HCT116 (cell line): ENCODE measurements around the gene TRABD. TPM values are rescaled to one million over a fixed set of nuclear protein-coding genes. Genes with fewer than 3 reads are reported as not detected.

ENCODE experiments used
- ATAC-seq: fragments of 200-7000 bp; cut with Tn5 transposase; 2 replicates; pipeline ENCODE4 v1.9.1; 2020; ENCODE audit warnings: mild to moderate bottlenecking, moderate library complexity
- BruUV-seq: library from RNA; stranded (reverse); fragments of 400-500 nt; replicated peaks from 2 replicates; lab custom pipeline; 2021; lab: Mats Ljungman, UMichigan
- CTCF ChIA-PET: fragments of 300-600 bp; sonication (Branson Sonifier 250); formaldehyde crosslinking; loops from one replicate; lab custom pipeline; 2021; ENCODE audit warnings: antibody characterized with exemption; lab: Charles Lee
- POLR2A ChIA-PET: fragments of 300-600, 350-600 bp; sonication (Branson Sonifier 250); formaldehyde crosslinking; loops from one replicate; lab custom pipeline; 2021; ENCODE audit warnings: antibody characterized with exemption; lab: Charles Lee
- RAD21 ChIA-PET, 2 experiments: fragments of 300-600 bp; sonication (Branson Sonifier 250); formaldehyde crosslinking; loops; one replicate each; lab custom pipeline; 2023; ENCODE audit warnings: low total read pairs in 2 of 2; ENCODE audit not compliant: uncharacterized antibody in 2 of 2, unreplicated experiment in 2 of 2, low non-redundant PET in 1 of 2; lab: Charles Lee
- DNase-seq: peaks from one replicate; pipeline ENCODE4 v3.0.0-alpha.2; 2010; ENCODE audit warnings: low read depth, low spot score
- H2AFZ ChIP-seq: fragments of 200-600 bp; shearing (Covaris generic), sonication (generic); 2 replicates; pipeline ENCODE4 v1.6.1; 2017; ENCODE audit warnings: low read depth, mixed run types, mixed read lengths, antibody characterized with exemption, low read length; ENCODE audit not compliant: poor library complexity, severe bottlenecking
- H3K27ac ChIP-seq: 2 replicates; pipeline ENCODE4 v1.5.1; 2012; ENCODE audit warnings: low read depth, low read length
- H3K27me3 ChIP-seq: fragments of 200-600 bp; sonication (generic); 2 replicates; pipeline ENCODE4 v1.6.1; 2016; ENCODE audit warnings: mixed run types, low read length, mixed read lengths; ENCODE audit not compliant: insufficient read depth
- H3K36me3 ChIP-seq, 2 experiments: fragments of 200-500 bp in 1 of 2; fragments of 200-600 bp in 1 of 2; sonication (Bioruptor generic) in 1 of 2; sonication (generic) in 1 of 2; 2 replicates each; pipeline versions ENCODE4 v1.5.1 to v1.6.1; 2014 to 2016; ENCODE audit warnings: low read length in 2 of 2, inconsistent platforms in 1 of 2, mixed read lengths in 1 of 2, mixed run types in 1 of 2; ENCODE audit not compliant: insufficient read depth in 2 of 2, control insufficient read depth in 1 of 2
- H3K4me1 ChIP-seq, 2 experiments: fragments of 200-600 bp in 1 of 2; sonication (generic) in 1 of 2; 2 replicates each; pipeline versions ENCODE4 v1.5.1 to v1.6.1; 2012 to 2017; ENCODE audit warnings: low read length in 2 of 2, inconsistent platforms in 1 of 2, mild to moderate bottlenecking in 1 of 2, mixed read lengths in 1 of 2, mixed run types in 1 of 2, moderate library complexity in 1 of 2; ENCODE audit not compliant: insufficient read depth in 2 of 2, control insufficient read depth in 1 of 2
- H3K4me2 ChIP-seq: fragments of 200-600 bp; sonication (generic); 2 replicates; pipeline ENCODE4 v1.6.1; 2017; ENCODE audit warnings: mixed run types, low read length, mixed read lengths
- H3K4me3 ChIP-seq, 2 experiments: fragments of 200-600 bp in 1 of 2; sonication (generic) in 1 of 2; replicated peaks in 1 of 2; 2 replicates each; pipeline ENCODE4 v1.5.1; 2011 to 2016; ENCODE audit warnings: low read length in 2 of 2, control low read depth in 1 of 2, low read depth in 1 of 2, mild to moderate bottlenecking in 1 of 2, mixed read lengths in 1 of 2, mixed run types in 1 of 2
- H3K79me2 ChIP-seq: fragments of 200-600 bp; sonication (generic); 2 replicates; pipeline ENCODE4 v1.6.1; 2017; ENCODE audit warnings: mild to moderate bottlenecking, mixed run types, low read length, moderate library complexity, mixed read lengths; ENCODE audit not compliant: insufficient read depth
- H3K9ac ChIP-seq: fragments of 200-600 bp; sonication (generic); 2 replicates; pipeline ENCODE4 v1.6.1; 2016; ENCODE audit warnings: low read length, mixed read lengths
- H3K9me2 ChIP-seq: fragments of 200-600 bp; sonication (generic), shearing (Covaris generic); 2 replicates; pipeline ENCODE4 v1.6.1; 2017; ENCODE audit warnings: mixed run types, mild to moderate bottlenecking, moderate library complexity; ENCODE audit not compliant: insufficient read depth
- H3K9me3 ChIP-seq, 2 experiments: fragments of 200-500 bp in 1 of 2; fragments of 200-600 bp in 1 of 2; sonication (Bioruptor generic) in 1 of 2; sonication (generic) in 1 of 2; 2 replicates each; pipeline ENCODE4 v1.6.1; 2014 to 2017; ENCODE audit warnings: low read length in 2 of 2, mixed read lengths in 2 of 2, inconsistent platforms in 1 of 2, low read depth in 1 of 2, mild to moderate bottlenecking in 1 of 2, mixed run types in 1 of 2, moderate library complexity in 1 of 2; ENCODE audit not compliant: control insufficient read depth in 1 of 2, insufficient read depth in 1 of 2
- H4K20me1 ChIP-seq: fragments of 200-600 bp; sonication (generic), shearing (Covaris generic); 2 replicates; pipeline ENCODE4 v1.6.1; 2017; ENCODE audit warnings: mixed run types, mild to moderate bottlenecking, moderate library complexity; ENCODE audit not compliant: insufficient read depth
- ATF3 ChIP-seq: IDR thresholded peaks from 2 replicates; pipeline ENCODE4 v1.6.1; 2012
- CEBPB ChIP-seq: IDR thresholded peaks from 2 replicates; pipeline ENCODE4 v1.6.1; 2012; ENCODE audit warnings: low read depth
- CTCF ChIP-seq, 3 experiments: fragments of 200-600 bp in 1 of 3; sonication (generic) in 1 of 3; IDR thresholded peaks in 2 of 3; conservative IDR thresholded peaks in 1 of 3; 2 replicates each; pipeline ENCODE4 v1.5.1; 2012 to 2017; ENCODE audit warnings: low read depth in 2 of 3, low read length in 2 of 3, antibody characterized with exemption in 1 of 3, borderline replicate concordance in 1 of 3, control low read depth in 1 of 3, mild to moderate bottlenecking in 1 of 3, mixed read lengths in 1 of 3, mixed run types in 1 of 3, moderate library complexity in 1 of 3; ENCODE audit not compliant: insufficient read depth in 1 of 3
- EZH2 ChIP-seq: fragments of 200-600 bp; sonication (generic); IDR thresholded peaks from 2 replicates; pipeline ENCODE4 v1.6.1; 2017; ENCODE audit warnings: antibody characterized with exemption, mixed run types
- EZH2phosphoT487 ChIP-seq: fragments of 200-600 bp; IDR thresholded peaks from 2 replicates; pipeline ENCODE4 v1.6.1; 2018; ENCODE audit warnings: antibody characterized with exemption, borderline replicate concordance
- FOSL1 ChIP-seq: IDR thresholded peaks from 2 replicates; pipeline ENCODE4 v1.6.1; 2012; ENCODE audit warnings: low read depth
- JUND ChIP-seq: IDR thresholded peaks from 2 replicates; pipeline ENCODE4 v1.6.1; 2012
- POLR2A ChIP-seq: IDR thresholded peaks from 2 replicates; pipeline ENCODE4 v1.7.0; 2011; ENCODE audit warnings: borderline replicate concordance; ENCODE audit not compliant: insufficient read depth, insufficient read length; ENCODE audit errors: extremely low read depth
- POLR2AphosphoS5 ChIP-seq: IDR thresholded peaks from 2 replicates; pipeline ENCODE4 v1.6.1; 2011; ENCODE audit warnings: mild to moderate bottlenecking, low read depth, low read length, moderate library complexity
- RAD21 ChIP-seq: IDR thresholded peaks from 2 replicates; pipeline ENCODE4 v1.6.1; 2012; ENCODE audit warnings: low read depth, mild to moderate bottlenecking
- REST ChIP-seq: IDR thresholded peaks from 2 replicates; pipeline ENCODE4 v1.6.1; 2012; ENCODE audit warnings: low read depth
- SIN3A ChIP-seq: IDR thresholded peaks from 2 replicates; pipeline ENCODE4 v1.6.1; 2012; ENCODE audit warnings: low read depth
- SP1 ChIP-seq: IDR thresholded peaks from 2 replicates; pipeline ENCODE4 v1.6.1; 2012; ENCODE audit warnings: low read depth
- SRF ChIP-seq: IDR thresholded peaks from 2 replicates; pipeline ENCODE4 v1.6.1; 2012; ENCODE audit warnings: low read depth
- TCF7L2 ChIP-seq: IDR thresholded peaks from 2 replicates; pipeline ENCODE4 v1.7.0; 2011; ENCODE audit warnings: borderline replicate concordance, inconsistent platforms; ENCODE audit not compliant: insufficient read depth, insufficient read length; ENCODE audit errors: extremely low read depth
- YY1 ChIP-seq: IDR thresholded peaks from 2 replicates; pipeline ENCODE4 v1.6.1; 2011; ENCODE audit warnings: low read length, low read depth, moderate library complexity, mild to moderate bottlenecking; ENCODE audit not compliant: insufficient replicate concordance; ENCODE audit errors: extremely low read depth
- ZBTB33 ChIP-seq: IDR thresholded peaks from 2 replicates; pipeline ENCODE4 v1.6.1; 2011; ENCODE audit warnings: mild to moderate bottlenecking, low read length, moderate library complexity; ENCODE audit not compliant: insufficient replicate concordance; ENCODE audit errors: extremely low read depth
- ZFX ChIP-seq: fragments of 450-650 bp; IDR thresholded peaks from 2 replicates; pipeline ENCODE4 v1.6.1; 2017
- ZNF274 ChIP-seq: fragments of 200-500 bp; sonication (Bioruptor generic); IDR thresholded peaks from 2 replicates; pipeline ENCODE4 v1.6.1; 2014; ENCODE audit warnings: mild to moderate bottlenecking, low read depth, low read length, inconsistent platforms
- intact Hi-C: fragments of 100-400 bp; cut with micrococcal nuclease; formaldehyde crosslinking; loops from 2 replicates; pipeline ENCODE4 v1.10.0; 2022
- total RNA-seq: library from RNA; stranded (reverse); gene quantifications from one replicate; pipeline ENCODE4 v1.2.1, GENCODE V29; 2021; ENCODE audit not compliant: unreplicated experiment

The TRABD gene
- total RNA-seq, 1 experiment from 2014 or later: 90.3 TPM

- Histone ChIP-seq H3K9ac (no peak overlapping the region), H4K20me1 (no peaks in the 10 kb centered on the region), H3K27ac (no peak overlapping the region), H3K9me3 (no peaks in the 10 kb centered on the region; a peak in 1 of 4 replicates), H3K27me3 (no peaks in the 10 kb centered on the region), H3K79me2 (peaks cover 25% of the 10 kb centered on the region), H3K36me3 (peaks cover 2 to 7% of the 10 kb centered on the region in 2 experiments; a peak in 2 of 4 replicates), H3K4me2 (no peak overlapping the region), H3K4me1 (no peaks in the 10 kb centered on the region), H2AFZ (no peak overlapping the region), H3K9me2 (no peaks in the 10 kb centered on the region), H3K4me3 (no peak overlapping the region)
- CTCF ChIA-PET: no interaction called here
- DNase-seq (no peak), ATAC-seq (no peak)
- POLR2A ChIA-PET: no interaction called here
- intact Hi-C loops: no loop called here
- no TSS peak for BruUV-seq
- RAD21 ChIA-PET: no interaction called here
- TF ChIP-seq CEBPB: no peak
- no peak for TF ChIP-seq ZBTB33
- TF ChIP-seq EZH2: no peak
- no peak for TF ChIP-seq EZH2phosphoT487
- no peak for TF ChIP-seq ZFX
- no peak for TF ChIP-seq SP1
- TF ChIP-seq RAD21: no peak
- no peak for TF ChIP-seq CTCF (IDR thresholded peaks at IDR 0.05 in 2 of 3, conservative IDR thresholded peaks at IDR 0.05 in 1 of 3; ENCODE audit: borderline replicate concordance in 1 of 3, insufficient read depth in 1 of 3, low read depth in 2 of 3, low read length in 2 of 3)
- no peak for TF ChIP-seq TCF7L2
- TF ChIP-seq JUND: no peak
- TF ChIP-seq POLR2A: no peak
- TF ChIP-seq POLR2AphosphoS5: no peak
- no peak for TF ChIP-seq FOSL1
- no peak for TF ChIP-seq SRF
- no peak for TF ChIP-seq ATF3
- no peak for TF ChIP-seq SIN3A
- no peak for TF ChIP-seq REST
- TF ChIP-seq ZNF274: no peak
- TF ChIP-seq YY1: no peak
Observed at GRCh38 chr22:50229370-50229769, 43.7 kb downstream of the TRABD start.
